Spleen (tissue), 7 donors: Measurements from ENCODE around the gene CPN2.

Experiments
- POLR2AphosphoS5 ChIP-seq, 3 donors: sonication (generic); formaldehyde crosslinking; IDR thresholded peaks; one replicate each; pipeline ENCODE4 v1.5.1; 2017; ENCODE audit warnings: antibody characterized with exemption in 3 of 3
- TF ChIP-seq, protein P1 (sequence below), 11 experiments: fragments of 200-600 bp in 7 of 11; fragments of 450-650 bp in 4 of 11; sonication (generic) in 4 of 11; IDR thresholded peaks in 8 of 11; conservative IDR thresholded peaks in 3 of 11; 1 replicate in 7 of 11; 2 replicates in 4 of 11; pipeline versions ENCODE4 v1.4.0 to v1.8.0; 2016 to 2021; ENCODE audit warnings: antibody characterized with exemption in 11 of 11, inconsistent platforms in 4 of 11, mild to moderate bottlenecking in 1 of 11
- donor health status: DM: no; HTN: no; CAD: no; lungs with moderate emphysema.
- donor health status: DM: no; HTN: no; CAD: no.
- donor health status: DM: no; HTN: no; CAD: no.

DNA sequence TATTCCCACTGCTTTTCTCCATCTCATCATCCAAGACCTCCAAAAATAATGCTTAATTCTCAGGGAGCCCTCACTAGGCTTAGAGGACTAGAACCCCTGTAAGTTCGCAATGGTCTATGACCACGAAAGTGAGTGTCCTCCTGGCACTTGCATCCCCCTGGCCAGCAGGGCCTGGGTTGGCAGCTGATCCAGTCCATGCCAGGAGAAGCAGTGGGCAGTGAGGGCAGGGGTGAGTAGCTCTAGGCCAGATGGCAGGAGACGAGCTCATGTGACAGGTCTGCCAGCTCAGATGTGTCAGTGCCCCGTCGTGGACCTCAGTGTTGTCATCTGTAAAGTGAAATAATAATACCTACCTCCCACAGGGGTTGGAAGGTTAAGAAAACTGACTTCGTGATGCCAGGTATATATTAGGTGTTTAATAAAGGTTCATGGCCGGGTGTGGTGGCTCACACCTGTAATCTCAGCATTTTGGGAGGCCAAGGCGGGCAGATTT lies 36.8 kb upstream of the CPN2 start:
- TF ChIP-seq, protein P1, sequence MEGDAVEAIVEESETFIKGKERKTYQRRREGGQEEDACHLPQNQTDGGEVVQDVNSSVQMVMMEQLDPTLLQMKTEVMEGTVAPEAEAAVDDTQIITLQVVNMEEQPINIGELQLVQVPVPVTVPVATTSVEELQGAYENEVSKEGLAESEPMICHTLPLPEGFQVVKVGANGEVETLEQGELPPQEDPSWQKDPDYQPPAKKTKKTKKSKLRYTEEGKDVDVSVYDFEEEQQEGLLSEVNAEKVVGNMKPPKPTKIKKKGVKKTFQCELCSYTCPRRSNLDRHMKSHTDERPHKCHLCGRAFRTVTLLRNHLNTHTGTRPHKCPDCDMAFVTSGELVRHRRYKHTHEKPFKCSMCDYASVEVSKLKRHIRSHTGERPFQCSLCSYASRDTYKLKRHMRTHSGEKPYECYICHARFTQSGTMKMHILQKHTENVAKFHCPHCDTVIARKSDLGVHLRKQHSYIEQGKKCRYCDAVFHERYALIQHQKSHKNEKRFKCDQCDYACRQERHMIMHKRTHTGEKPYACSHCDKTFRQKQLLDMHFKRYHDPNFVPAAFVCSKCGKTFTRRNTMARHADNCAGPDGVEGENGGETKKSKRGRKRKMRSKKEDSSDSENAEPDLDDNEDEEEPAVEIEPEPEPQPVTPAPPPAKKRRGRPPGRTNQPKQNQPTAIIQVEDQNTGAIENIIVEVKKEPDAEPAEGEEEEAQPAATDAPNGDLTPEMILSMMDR (IDR thresholded peaks at IDR 0.05 in 8 of 11, conservative IDR thresholded peaks at IDR 0.05 in 3 of 11) = no peak
- no peak for TF ChIP-seq POLR2AphosphoS5 (IDR thresholded peaks at IDR 0.05)
